Right lobe of liver (tissue), 4 donors: ENCODE measurements around the gene MAML3.

Experiments used
- POLR2A ChIP-seq: fragments of 450-650 bp; IDR thresholded peaks from one replicate; pipeline ENCODE4 v1.6.1; 2017; ENCODE audit warnings: antibody characterized with exemption, mild to moderate bottlenecking
- TF ChIP-seq, protein P1 (sequence below), 4 donors: fragments of 200-600 bp in 3 of 4; fragments of 450-650 bp in 1 of 4; IDR thresholded peaks; one replicate each; pipeline versions ENCODE4 v1.5.1 to v1.8.0; 2016 to 2022; ENCODE audit warnings: antibody characterized with exemption in 4 of 4, mild to moderate bottlenecking in 2 of 4
- donor health status: DM: no; HTN: no; CAD: no.
- donor health status: DM: no; HTN: no; CAD: no.
- donor health status: DM: no; HTN: yes; CAD: no.

DNA sequence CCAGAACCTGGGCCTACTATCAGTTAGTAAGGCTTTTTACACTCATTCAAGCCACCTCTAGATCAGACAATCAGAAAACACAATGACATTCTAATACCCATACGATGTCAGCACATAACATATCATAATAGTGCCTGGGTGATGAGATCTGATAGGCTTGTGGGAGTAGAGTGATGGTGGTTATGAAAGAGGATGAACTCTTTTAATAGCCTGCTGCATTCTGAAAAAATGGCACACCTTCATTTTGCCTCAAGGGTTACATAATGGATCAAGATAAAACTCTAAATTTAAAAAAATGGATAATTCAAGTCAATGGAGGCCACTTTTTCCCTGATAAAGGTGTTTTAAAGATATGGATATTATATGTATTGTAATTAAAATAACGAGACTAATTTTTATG lies 215.6 kb downstream of the MAML3 start:
- TF ChIP-seq, protein P1, sequence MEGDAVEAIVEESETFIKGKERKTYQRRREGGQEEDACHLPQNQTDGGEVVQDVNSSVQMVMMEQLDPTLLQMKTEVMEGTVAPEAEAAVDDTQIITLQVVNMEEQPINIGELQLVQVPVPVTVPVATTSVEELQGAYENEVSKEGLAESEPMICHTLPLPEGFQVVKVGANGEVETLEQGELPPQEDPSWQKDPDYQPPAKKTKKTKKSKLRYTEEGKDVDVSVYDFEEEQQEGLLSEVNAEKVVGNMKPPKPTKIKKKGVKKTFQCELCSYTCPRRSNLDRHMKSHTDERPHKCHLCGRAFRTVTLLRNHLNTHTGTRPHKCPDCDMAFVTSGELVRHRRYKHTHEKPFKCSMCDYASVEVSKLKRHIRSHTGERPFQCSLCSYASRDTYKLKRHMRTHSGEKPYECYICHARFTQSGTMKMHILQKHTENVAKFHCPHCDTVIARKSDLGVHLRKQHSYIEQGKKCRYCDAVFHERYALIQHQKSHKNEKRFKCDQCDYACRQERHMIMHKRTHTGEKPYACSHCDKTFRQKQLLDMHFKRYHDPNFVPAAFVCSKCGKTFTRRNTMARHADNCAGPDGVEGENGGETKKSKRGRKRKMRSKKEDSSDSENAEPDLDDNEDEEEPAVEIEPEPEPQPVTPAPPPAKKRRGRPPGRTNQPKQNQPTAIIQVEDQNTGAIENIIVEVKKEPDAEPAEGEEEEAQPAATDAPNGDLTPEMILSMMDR (IDR thresholded peaks at IDR 0.05), result no peak
- TF ChIP-seq POLR2A, result no peak
